LNCAP (cell line): ENCODE data around the gene DET1.

Experiments used
- CTCF ChIP-seq: fragments of 450-650 bp; IDR thresholded peaks from 2 replicates; pipeline ENCODE4 v1.5.1; 2017; ENCODE audit warnings: mild to moderate bottlenecking

DET1 gene

GRCh38 chr15:88497109-88497765 is 49.2 kb downstream of the DET1 start:
- no peak for TF ChIP-seq CTCF

- TF ChIP-seq CTCF, result no peak
Measured at GRCh38 chr15:88493844-88494243, 52.6 kb downstream of the DET1 start.

DNA sequence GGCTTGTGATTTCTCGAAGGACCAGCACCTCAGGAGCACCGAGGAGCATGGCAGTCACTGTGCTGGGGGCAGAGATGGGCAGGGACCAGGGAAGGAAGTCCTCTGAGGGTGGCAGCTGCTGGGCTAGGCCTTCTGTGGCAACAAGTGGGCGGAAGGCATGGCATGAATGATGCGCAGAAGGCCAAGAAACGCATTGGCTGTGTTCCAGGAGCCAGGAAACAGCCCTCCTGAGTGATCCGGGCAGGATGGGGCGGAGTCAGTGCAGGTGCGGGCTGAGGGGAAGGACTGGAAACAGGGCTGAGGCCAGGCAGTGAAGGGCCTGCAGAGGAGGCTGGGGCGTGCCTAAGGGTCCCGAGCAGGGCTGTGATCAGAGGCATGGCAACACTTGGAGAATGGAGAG is 55.3 kb downstream of the DET1 start:
- no peak for TF ChIP-seq CTCF

DNA sequence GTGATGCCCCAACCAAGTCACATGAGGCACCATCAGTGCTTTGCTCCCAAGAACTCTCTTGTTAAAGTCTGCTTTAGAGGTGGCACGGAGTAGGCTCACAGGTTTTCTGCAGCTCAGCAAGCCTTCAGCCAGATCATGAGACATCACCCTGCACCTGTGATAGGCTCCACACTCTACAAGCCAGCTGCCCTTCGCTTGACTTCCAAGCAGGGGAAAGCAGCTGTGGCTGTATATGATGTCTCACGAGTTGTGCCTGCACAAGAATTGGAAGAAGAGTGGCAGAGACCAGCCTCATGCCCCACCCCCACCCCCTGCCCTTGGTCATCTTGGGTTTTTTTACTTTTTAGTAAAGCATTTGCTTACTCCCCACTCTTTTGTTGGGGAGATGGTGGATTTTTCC is 56.4 kb downstream of the DET1 start:
- no peak for TF ChIP-seq CTCF

DNA sequence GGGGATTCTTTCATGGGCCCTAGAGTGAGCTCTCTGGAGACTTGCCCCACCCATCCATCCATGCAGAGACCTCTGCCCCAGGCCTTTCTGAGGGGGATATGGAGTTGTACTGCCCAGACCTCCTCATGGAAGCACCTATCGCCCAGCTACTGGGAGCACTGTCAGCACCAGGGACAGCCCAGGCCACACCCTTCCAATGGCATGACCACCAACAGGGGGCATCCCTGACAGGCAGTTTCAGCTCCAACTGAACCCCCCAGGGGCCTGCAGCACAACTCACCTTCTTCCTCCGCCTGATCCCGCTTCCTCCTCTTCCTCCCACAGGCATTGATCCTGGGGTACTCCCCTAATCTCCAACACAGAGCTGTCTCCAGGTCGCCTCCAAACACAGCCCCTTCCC is 57.2 kb downstream of the DET1 start:
- TF ChIP-seq CTCF, result no peak

GRCh38 chr15:88487796-88488523 is 58.5 kb downstream of the DET1 start:
- TF ChIP-seq CTCF, result no peak

DNA sequence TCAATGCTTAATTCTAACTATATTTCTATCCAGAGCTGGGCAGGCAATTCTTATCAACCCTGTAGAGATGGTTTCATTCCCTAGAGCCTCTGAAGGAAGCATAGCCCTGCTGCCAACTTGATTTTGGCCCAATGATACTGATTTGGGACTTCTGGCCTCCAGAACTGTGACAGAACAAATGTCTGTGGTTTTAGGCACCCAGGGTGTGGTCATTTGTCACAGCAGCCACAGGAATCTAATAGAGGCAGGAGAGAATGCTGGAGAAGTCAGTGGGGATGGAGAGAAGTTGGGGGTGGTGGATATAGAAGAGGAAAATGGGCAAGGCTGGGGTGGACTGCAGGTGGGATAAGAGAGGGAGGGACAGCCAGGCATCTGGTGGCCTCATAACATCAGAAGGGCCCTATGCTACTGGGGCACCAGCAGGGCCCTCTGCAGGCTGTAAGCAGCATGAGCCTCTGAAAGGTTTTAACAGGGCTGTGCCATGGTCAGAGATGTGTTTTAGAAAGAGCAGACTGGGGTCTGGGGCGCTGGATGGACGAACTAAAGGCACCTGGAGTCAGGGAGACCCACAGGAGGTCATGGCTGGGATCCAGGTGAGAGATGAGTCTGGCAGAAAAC is 59.2 kb downstream of the DET1 start:
- TF ChIP-seq CTCF, result no peak
